ENCODE measurements around the gene PPP1R27. TPM values are rescaled to one million over a fixed set of nuclear protein-coding genes. Genes with fewer than 3 reads are reported as not detected.

The PPP1R27 gene
- total RNA-seq, 1 donor from 2014 or later = not detected

GRCh38 chr17:81833921-81834830 is 674 bp downstream of the PPP1R27 start:
- Mint-ChIP-seq H3K27ac (peak overlapping the region; percentile 96), H3K36me3 (no peaks in the 10 kb centered on the region), H3K4me1 (peaks cover 25% of the 10 kb centered on the region), H3K27me3 (ENCODE audit: low read depth) (no peaks in the 10 kb centered on the region), H3K9me3 (no peaks in the 10 kb centered on the region), H3K4me3 (peak overlapping the region; percentile 81)
- DNase-seq (ENCODE audit: low spot score in 2 of 2, unreplicated experiment in 2 of 2) = no peak
- no peak for TF ChIP-seq CTCF (IDR thresholded peaks at IDR 0.05; ENCODE audit: unreplicated experiment)

- DNase-seq (ENCODE audit: low spot score in 2 of 2, unreplicated experiment in 2 of 2) = peak; percentile 96 to 97
- Mint-ChIP-seq H3K36me3 (no peaks in the 10 kb centered on the region), H3K4me1 (peaks cover 19% of the 10 kb centered on the region), H3K27ac (peak within 1 kb of the TSS; percentile 96), H3K27me3 (ENCODE audit: low read depth) (no peaks in the 10 kb centered on the region), H3K4me3 (peak within 1 kb of the TSS; percentile 88), H3K9me3 (no peaks in the 10 kb centered on the region)
- no peak for TF ChIP-seq CTCF (IDR thresholded peaks at IDR 0.05; ENCODE audit: unreplicated experiment)
Measured at GRCh38 chr17:81833160-81833920, 1.5 kb downstream of the PPP1R27 start, which contains the start of gene MCRIP1. Gene MCRIP1, minus strand, starts transcription at chr17:81833291. Its CDS starts 8,785 bp downstream, at chr17:81824506.

GRCh38 chr17:81832608-81833159 is 2.2 kb downstream of the PPP1R27 start:
- H3K27me3 Mint-ChIP-seq (ENCODE audit: low read depth) = no peaks in the 10 kb centered on the region
- H3K9me3 Mint-ChIP-seq = no peaks in the 10 kb centered on the region
- DNase-seq (ENCODE audit: low spot score in 2 of 2, unreplicated experiment in 2 of 2) = peak in 1 of 2 experiments; percentile 59
- peak overlapping the region; percentile 95 for H3K27ac Mint-ChIP-seq
- no peaks in the 10 kb centered on the region for H3K36me3 Mint-ChIP-seq
- no peak for TF ChIP-seq CTCF (IDR thresholded peaks at IDR 0.05; ENCODE audit: unreplicated experiment)
- H3K4me1 Mint-ChIP-seq = peaks cover 19% of the 10 kb centered on the region
- H3K4me3 Mint-ChIP-seq = peak overlapping the region; percentile 88

- Mint-ChIP-seq H3K4me3 (peak overlapping the region; percentile 88), H3K27me3 (ENCODE audit: low read depth) (no peaks in the 10 kb centered on the region)
- no peak for DNase-seq (ENCODE audit: low spot score in 2 of 2, unreplicated experiment in 2 of 2)
Measured at GRCh38 chr17:81831957-81832607, 2.8 kb downstream of the PPP1R27 start.

More at GRCh38 chr17:81831957-81832607, 2.8 kb downstream of the PPP1R27 start:
- Mint-ChIP-seq H3K36me3 (no peaks in the 10 kb centered on the region), H3K9me3 (no peaks in the 10 kb centered on the region), H3K27ac (peak overlapping the region; percentile 95), H3K4me1 (peaks cover 19% of the 10 kb centered on the region)
- no peak for TF ChIP-seq CTCF (IDR thresholded peaks at IDR 0.05; ENCODE audit: unreplicated experiment)

Measured in mesothelial cell of epicardium (in vitro differentiated cells).